SK-N-DZ (cell line): ENCODE data around the gene NEBL.

Experiments
- DNase-seq: peaks from one replicate; pipeline ENCODE4 v3.0.0-alpha.2; 2015; ENCODE audit warnings: low spot score

NEBL gene

GRCh38 chr10:20901110-20901509 is 4.0 kb upstream of the NEBL start:
- no peak for DNase-seq

- no peak for DNase-seq
Measured at GRCh38 chr10:20898866-20899535, 1.9 kb upstream of the NEBL start.

GRCh38 chr10:20893297-20893696 is 3.8 kb downstream of the NEBL start:
- no peak for DNase-seq

GRCh38 chr10:20892796-20893195 is 4.3 kb downstream of the NEBL start:
- no peak for DNase-seq

- DNase-seq: no peak
Measured at GRCh38 chr10:20892011-20892585, 5.0 kb downstream of the NEBL start.

GRCh38 chr10:20891338-20891714 is 5.8 kb downstream of the NEBL start:
- DNase-seq: no peak

- DNase-seq: no peak
Measured at GRCh38 chr10:20890491-20891337, 6.4 kb downstream of the NEBL start.

GRCh38 chr10:20890009-20890408 is 7.1 kb downstream of the NEBL start:
- no peak for DNase-seq

- no peak for DNase-seq
Measured at GRCh38 chr10:20888620-20889330, 8.3 kb downstream of the NEBL start.

GRCh38 chr10:20887706-20888555 is 9.2 kb downstream of the NEBL start:
- DNase-seq: peak; percentile 71

GRCh38 chr10:20885678-20886077 is 11.4 kb downstream of the NEBL start:
- DNase-seq: no peak

- DNase-seq: no peak
Measured at GRCh38 chr10:20883552-20883951, 13.6 kb downstream of the NEBL start.

- no peak for DNase-seq
Measured at GRCh38 chr10:20882091-20882490, 15.0 kb downstream of the NEBL start.

- DNase-seq: no peak
Measured at GRCh38 chr10:20879136-20879535, 18.0 kb downstream of the NEBL start.

- DNase-seq: no peak
Measured at GRCh38 chr10:20877986-20878983, 18.8 kb downstream of the NEBL start.

GRCh38 chr10:20877554-20877953 is 19.6 kb downstream of the NEBL start:
- no peak for DNase-seq

- DNase-seq: no peak
Measured at GRCh38 chr10:20874261-20874660, 22.9 kb downstream of the NEBL start.

GRCh38 chr10:20871970-20872369 is 25.1 kb downstream of the NEBL start:
- DNase-seq: no peak

- no peak for DNase-seq
Measured at GRCh38 chr10:20870834-20871233, 26.3 kb downstream of the NEBL start.

- DNase-seq: no peak
Measured at GRCh38 chr10:20863008-20863407, 34.1 kb downstream of the NEBL start.
